ENCODE results near the gene FBH1. TPM values are rescaled to one million over a fixed set of nuclear protein-coding genes. Genes with fewer than 3 reads are reported as not detected.

The FBH1 gene
- total RNA-seq, 1 experiment from 2014 or later: 84.0 TPM

DNA sequence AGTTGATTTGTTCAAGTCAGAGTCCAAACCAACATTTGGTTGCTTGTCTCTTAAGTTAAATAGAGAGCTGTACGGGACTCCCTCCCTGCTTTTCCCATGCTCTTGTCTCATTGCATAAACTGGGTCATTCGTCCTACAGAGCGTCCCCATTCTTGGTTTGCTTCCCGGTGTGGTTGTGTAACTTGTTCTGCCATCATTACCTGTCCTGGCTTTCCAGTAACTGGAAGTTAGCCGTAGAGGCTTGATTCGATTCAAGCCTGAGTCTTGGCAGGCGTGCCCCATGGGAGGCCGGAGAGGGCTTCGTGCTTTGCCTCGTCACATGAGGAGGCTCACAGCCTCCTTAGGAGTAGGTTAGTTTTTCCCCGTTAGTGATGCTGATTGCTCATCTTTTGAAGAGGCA lies 40.2 kb downstream of the FBH1 start:
- DNase-seq (ENCODE audit: low spot score): no peak
- Histone ChIP-seq H3K9me3 (ENCODE audit: low read depth, low read length, poor library complexity, severe bottlenecking) (no peaks in the 10 kb centered on the region), H3K27me3 (replicated peaks; ENCODE audit: insufficient read depth, low read depth, low read length, poor library complexity) (no peaks in the 10 kb centered on the region), H3K27ac (ENCODE audit: low read depth, low read length, poor library complexity, severe bottlenecking) (no peak overlapping the region), H3K4me3 (ENCODE audit: low read depth, low read length, poor library complexity, severe bottlenecking) (no peak overlapping the region), H3K4me1 (ENCODE audit: insufficient read depth, low read length, poor library complexity, severe bottlenecking) (no peaks in the 10 kb centered on the region), H3K36me3 (ENCODE audit: insufficient read depth, low read length, poor library complexity, severe bottlenecking) (peaks cover 62% of the 10 kb centered on the region)
- intact Hi-C loops (cut with micrococcal nuclease; ENCODE audit: unreplicated experiment): no loop called here
- no TSS peak for BruUV-seq (replicated peaks)
- no peak for TF ChIP-seq EZH2 (IDR thresholded peaks at IDR 0.05; ENCODE audit: borderline replicate concordance, low read depth, low read length, poor library complexity, severe bottlenecking)
- TF ChIP-seq, protein P1, sequence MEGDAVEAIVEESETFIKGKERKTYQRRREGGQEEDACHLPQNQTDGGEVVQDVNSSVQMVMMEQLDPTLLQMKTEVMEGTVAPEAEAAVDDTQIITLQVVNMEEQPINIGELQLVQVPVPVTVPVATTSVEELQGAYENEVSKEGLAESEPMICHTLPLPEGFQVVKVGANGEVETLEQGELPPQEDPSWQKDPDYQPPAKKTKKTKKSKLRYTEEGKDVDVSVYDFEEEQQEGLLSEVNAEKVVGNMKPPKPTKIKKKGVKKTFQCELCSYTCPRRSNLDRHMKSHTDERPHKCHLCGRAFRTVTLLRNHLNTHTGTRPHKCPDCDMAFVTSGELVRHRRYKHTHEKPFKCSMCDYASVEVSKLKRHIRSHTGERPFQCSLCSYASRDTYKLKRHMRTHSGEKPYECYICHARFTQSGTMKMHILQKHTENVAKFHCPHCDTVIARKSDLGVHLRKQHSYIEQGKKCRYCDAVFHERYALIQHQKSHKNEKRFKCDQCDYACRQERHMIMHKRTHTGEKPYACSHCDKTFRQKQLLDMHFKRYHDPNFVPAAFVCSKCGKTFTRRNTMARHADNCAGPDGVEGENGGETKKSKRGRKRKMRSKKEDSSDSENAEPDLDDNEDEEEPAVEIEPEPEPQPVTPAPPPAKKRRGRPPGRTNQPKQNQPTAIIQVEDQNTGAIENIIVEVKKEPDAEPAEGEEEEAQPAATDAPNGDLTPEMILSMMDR (conservative IDR thresholded peaks at IDR 0.05; ENCODE audit: low read depth, low read length): no peak
- POLR2A ChIA-PET (ENCODE audit: low non-redundant PET): no interaction called here
- CTCF ChIA-PET: no interaction called here

DNA sequence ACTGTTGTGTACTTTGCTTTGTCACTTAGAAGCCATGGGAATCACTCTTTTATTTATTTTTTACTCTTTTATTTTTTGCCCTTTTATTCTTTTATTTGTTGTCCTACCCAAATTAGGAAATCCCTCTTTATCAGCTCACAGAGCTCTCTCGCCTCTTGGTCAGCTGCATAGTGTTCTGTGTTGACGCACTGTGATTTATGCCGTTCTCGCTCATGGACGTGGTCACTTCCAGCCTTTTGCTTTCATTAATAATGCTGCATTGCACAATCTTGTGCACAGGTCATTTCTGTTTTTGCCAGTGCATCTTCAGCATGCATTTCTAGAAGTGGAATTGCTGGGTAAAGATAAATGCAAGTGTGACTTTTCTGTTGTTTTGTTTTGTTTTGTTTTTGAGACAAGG lies 42.3 kb downstream of the FBH1 start:
- Histone ChIP-seq H3K4me3 (ENCODE audit: low read depth, low read length, poor library complexity, severe bottlenecking) (no peak overlapping the region), H3K4me1 (ENCODE audit: insufficient read depth, low read length, poor library complexity, severe bottlenecking) (no peaks in the 10 kb centered on the region), H3K27ac (ENCODE audit: low read depth, low read length, poor library complexity, severe bottlenecking) (no peak overlapping the region), H3K27me3 (replicated peaks; ENCODE audit: insufficient read depth, low read depth, low read length, poor library complexity) (no peaks in the 10 kb centered on the region), H3K9me3 (ENCODE audit: low read depth, low read length, poor library complexity, severe bottlenecking) (no peaks in the 10 kb centered on the region), H3K36me3 (ENCODE audit: insufficient read depth, low read length, poor library complexity, severe bottlenecking) (peaks cover 56% of the 10 kb centered on the region)
- ChIA-PET POLR2A (ENCODE audit: low non-redundant PET) (interaction anchor here (0.7 kb wide), 1 partner anchor 87 kb away, joined by 3 read pairs; no protein-coding TSS in a partner anchor), CTCF (no interaction called here)
- BruUV-seq (replicated peaks): no TSS peak
- TF ChIP-seq, protein P1 (conservative IDR thresholded peaks at IDR 0.05; ENCODE audit: low read depth, low read length): no peak
- no peak for TF ChIP-seq EZH2 (IDR thresholded peaks at IDR 0.05; ENCODE audit: borderline replicate concordance, low read depth, low read length, poor library complexity, severe bottlenecking)
- intact Hi-C loops (cut with micrococcal nuclease; ENCODE audit: unreplicated experiment): no loop called here
- DNase-seq (ENCODE audit: low spot score): no peak

DNA sequence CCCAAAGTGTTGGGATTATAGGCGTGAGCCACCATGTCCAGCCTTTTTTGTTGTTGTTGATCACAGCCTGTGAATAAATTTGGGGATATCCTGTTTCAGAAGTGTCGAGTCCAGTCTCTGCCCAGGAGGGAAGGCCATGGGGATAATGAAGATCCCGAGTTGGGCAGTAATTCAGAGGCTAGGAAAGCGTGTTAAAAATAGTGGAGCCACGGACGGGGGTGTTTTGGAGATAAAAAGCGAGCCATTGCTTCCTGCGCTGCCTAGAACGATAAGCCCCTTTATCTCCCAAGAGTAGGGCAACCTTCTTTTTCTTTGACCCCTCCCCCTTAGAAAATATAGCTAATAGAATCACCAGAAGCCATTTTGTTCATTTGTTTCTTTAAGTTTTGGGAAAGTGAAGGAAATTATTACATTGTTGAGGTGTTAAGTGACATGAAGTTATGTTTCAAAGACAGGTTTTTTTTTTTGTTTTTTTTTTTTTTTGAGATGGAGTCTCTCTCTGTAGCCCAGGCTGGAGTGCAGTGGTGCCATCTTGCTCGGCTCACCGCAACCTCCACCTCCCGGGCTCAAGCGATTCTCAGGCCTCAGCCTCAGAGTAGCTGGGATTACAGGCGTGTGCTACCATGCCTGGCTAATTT lies 44.0 kb downstream of the FBH1 start:
- no peak for DNase-seq (ENCODE audit: low spot score)
- TF ChIP-seq, protein P1 (conservative IDR thresholded peaks at IDR 0.05; ENCODE audit: low read depth, low read length): no peak
- no peak for TF ChIP-seq EZH2 (IDR thresholded peaks at IDR 0.05; ENCODE audit: borderline replicate concordance, low read depth, low read length, poor library complexity, severe bottlenecking)
- CTCF ChIA-PET: no interaction called here
- Histone ChIP-seq H3K27me3 (replicated peaks; ENCODE audit: insufficient read depth, low read depth, low read length, poor library complexity) (no peaks in the 10 kb centered on the region), H3K36me3 (ENCODE audit: insufficient read depth, low read length, poor library complexity, severe bottlenecking) (peaks cover 43% of the 10 kb centered on the region), H3K4me1 (ENCODE audit: insufficient read depth, low read length, poor library complexity, severe bottlenecking) (no peaks in the 10 kb centered on the region), H3K4me3 (ENCODE audit: low read depth, low read length, poor library complexity, severe bottlenecking) (no peak overlapping the region), H3K9me3 (ENCODE audit: low read depth, low read length, poor library complexity, severe bottlenecking) (no peaks in the 10 kb centered on the region), H3K27ac (ENCODE audit: low read depth, low read length, poor library complexity, severe bottlenecking) (no peak overlapping the region)
- no TSS peak for BruUV-seq (replicated peaks)
- POLR2A ChIA-PET (ENCODE audit: low non-redundant PET): no interaction called here
- intact Hi-C loops (cut with micrococcal nuclease; ENCODE audit: unreplicated experiment): no loop called here
